GM20431 (cell line): Measurements from ENCODE around the gene AP2A2.
"Not testable (repeated sequence)": the region's sequence is repeated elsewhere in the genome, so short reads cannot be mapped to it uniquely, and the experiment has no call there.

ENCODE experiments used
- in situ Hi-C: fragments of 300-500 bp; cut with MseI, MboI; formaldehyde crosslinking; loops from one replicate; pipeline ENCODE4 v1.15.0; 2020; ENCODE audit warnings: low sequenced_read_pairs; ENCODE audit not compliant: unreplicated experiment

The AP2A2 gene

DNA sequence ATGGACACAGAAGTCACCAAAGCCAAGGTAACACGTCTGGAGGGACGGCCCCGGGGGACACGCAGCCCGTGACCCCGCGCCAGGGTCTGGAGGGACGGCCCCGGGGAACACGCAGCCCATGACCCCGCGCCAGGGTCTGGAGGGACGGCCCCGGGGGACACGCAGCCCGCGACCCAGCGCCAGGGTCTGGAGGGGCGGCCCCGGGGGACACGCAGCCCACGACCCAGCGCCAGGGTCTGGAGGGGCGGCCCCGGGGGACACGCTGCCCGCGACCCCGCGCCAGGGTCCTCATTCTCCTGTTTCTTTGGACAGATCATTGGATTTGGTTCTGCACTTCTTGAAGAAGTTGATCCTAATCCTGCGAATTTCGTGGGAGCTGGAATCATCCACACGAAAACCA is 83.7 kb downstream of the AP2A2 start:
- in situ Hi-C loops: no loop called here

DNA sequence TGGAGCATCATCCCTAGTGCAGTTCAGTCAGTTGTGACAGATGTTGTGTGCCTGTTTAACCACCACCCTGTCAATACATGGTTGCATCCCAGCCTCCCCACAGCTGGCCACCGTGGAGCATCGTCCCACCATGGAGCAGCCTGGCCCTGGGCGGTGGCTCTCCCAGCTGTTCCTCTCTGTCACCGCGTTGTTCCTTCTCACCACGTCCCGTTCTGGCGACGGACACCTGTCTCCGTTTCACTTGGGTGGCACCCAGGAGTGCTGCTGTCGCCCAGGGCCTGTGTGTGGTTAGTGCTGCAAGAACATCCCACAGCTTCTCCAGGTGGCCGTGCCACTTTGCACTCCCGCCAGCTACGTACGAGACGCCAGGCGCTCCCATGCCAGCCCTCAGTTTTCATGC is 84.3 kb downstream of the AP2A2 start:
- in situ Hi-C loops: no loop called here

- in situ Hi-C loops: no loop called here
Observed at GRCh38 chr11:1010551-1011319, 85.1 kb downstream of the AP2A2 start.

DNA sequence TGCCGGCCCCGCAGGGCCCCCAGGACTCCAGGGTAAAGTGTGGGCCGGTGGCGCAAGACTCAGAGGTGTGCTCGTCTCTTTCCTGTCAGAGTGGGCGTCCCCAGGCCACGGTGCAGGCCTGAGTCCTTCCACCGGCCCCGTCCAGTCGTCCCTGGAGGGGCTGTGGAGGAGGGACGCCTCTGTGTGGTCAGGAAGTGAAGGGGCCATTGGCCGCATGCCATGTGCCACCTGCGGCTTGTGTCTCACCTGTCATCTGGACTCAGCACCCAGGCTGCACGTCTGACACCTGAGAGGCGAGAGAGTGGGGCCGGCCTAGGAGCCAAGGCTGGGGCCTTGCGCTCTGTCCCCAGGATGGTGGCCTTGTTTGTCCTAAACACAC is 85.6 kb downstream of the AP2A2 start:
- in situ Hi-C loops: no loop called here

DNA sequence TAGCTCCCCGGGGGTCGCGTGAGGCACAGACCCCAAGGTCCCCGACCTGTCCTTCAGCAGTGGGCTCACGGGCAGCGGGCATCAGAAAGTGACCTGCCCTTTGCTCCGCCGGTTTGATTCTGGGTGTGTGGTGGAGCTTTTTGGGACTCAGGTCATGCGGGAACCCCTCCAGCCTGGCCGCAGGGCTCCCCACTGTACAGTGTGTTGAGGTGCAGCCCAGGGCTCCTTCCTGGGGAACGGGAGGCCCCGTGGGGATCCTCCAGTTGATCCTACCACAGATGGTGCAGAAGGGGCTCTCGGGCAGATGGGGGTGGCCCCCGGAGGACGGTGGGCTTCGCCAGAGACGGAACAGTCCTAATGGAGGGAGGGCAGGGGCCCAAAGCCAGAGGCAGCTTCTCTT is 86.6 kb downstream of the AP2A2 start:
- in situ Hi-C loops: no loop called here

DNA sequence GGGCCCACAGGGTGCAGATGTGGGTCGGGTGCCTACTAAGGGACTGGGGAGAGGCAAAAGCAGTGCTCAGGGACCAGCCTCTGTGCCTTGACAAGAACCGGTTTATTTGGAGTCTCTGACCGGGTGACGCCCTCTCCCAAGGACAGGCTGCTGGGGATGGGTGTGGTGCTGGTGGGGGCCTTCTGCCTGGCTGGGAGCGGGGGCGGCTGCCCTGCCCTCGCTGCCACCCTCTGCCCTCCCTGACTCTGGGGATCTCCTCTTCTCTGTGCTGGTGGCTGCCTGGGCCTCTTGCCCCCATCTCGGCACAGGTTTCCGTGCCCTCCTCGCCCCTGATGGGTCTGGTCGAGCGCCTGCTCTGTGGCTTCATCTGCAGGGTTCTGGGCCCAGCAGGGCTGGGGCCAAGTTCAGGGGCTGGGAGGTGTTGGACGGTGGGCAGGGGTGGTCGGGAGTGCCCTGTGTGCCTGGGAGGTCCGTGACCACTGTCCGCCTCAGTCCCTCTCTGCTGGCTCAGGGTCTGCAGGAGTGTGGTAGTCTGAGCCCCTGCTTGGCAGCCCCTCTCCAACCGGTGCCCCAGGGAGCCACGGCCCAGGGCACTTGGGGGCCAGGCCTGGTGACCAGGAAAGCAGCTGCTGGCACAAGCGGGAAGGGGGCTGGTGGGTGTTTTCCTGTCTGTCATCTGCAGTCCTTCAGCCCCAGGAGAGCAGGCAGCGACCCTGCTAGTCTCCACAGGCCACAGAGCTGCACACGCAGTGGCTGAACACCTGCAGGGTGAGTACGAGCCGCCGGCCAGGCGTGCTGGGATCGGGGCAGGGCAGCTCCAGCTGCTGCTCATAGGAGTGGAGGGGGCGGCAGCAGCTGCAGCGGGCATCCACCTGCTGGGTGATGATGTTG is 87.3 kb downstream of the AP2A2 start:
- in situ Hi-C loops: no loop called here

- in situ Hi-C loops: no loop called here
Observed at GRCh38 chr11:1013631-1013935, 87.9 kb downstream of the AP2A2 start.

GRCh38 chr11:1014276-1014675 is 88.6 kb downstream of the AP2A2 start:
- in situ Hi-C loops: no loop called here

DNA sequence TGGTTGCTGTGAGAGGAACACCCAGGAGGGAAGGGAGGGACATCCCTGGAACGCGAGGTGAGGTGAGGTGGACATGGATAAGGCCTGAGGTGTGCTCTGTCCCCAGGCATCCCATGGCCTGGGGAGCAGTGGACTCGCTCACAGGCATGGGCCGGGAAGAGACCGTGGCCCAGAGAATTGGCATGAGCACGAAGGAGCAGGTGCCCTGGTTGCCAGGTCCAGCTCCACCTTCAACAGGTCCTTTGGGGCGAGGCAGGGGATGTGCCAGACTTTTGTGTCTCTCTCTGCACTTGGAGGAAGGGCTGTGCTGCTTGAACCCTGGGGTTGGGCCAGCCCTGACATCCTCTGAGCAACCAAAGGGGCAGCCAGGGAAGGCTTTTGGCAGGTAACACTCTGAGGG is 89.4 kb downstream of the AP2A2 start:
- in situ Hi-C loops: no loop called here

DNA sequence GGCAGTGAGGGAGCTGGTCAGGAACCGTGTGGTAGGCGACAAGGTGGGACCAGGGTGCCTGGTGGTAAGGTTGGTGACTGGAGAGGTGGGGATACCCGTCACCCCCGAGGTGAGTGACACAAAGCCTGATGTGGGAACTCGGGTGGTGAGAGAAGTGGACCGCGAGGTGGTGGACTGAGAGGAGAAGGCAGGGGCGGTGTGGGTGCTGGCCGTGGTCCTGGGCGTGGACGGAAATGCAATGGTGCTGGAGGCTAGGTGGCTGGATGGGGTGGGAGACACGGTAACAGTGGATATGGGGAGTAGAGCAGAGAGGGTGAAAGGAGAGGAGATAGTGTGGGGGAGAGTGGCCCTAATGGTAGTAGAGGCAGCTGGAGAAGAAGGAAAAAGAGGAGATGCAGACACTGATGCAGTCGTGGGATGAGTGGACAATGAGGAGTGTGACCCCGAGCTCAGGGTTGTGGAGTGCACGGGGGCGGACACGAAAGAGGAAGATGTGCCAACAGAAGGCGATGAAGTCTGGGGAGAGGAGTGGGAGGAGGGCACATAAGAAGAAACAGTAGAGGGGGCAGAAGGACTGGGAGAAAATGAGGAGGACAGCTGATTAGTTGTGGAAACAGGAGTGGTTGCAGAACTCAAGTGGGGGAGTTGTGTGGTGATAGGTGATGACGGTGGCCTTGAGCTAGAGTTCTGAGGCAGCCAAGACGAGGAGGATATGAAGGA is 90.3 kb downstream of the AP2A2 start:
- in situ Hi-C loops: no loop called here

DNA sequence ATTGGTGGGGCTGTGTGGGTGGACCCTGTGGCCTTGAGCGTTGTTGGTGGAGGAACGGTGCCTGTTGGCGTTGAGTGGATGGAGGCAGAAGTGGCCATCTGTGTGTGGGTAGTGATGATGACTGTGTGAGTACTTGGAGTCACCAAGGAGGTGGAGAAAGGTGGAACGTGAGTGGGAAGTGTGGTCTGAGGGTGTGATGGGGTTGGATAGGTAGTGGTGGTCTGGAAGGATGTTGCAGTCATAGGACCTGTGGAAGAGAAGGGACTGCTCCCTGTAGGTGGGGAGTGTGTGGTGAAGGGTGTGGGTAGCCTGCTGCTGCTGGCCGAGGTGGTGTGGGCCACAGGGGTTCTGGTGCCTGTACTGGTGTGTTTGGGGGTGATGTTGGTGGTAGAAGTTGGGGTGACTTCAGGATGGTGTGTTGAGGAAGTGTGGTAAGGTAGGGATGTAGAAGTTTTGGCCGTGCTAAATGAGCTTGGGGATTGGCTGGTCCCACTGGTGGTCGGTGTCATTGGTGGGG is 91.0 kb downstream of the AP2A2 start:
- in situ Hi-C loops: not testable (repeated sequence)

GRCh38 chr11:1017269-1018005 is 91.8 kb downstream of the AP2A2 start:
- in situ Hi-C loops: no loop called here

- in situ Hi-C loops: no loop called here
Observed at GRCh38 chr11:1018091-1018490, 92.4 kb downstream of the AP2A2 start.

- in situ Hi-C loops: no loop called here
Observed at GRCh38 chr11:1019321-1019910, 93.7 kb downstream of the AP2A2 start.

- in situ Hi-C loops: no loop called here
Observed at GRCh38 chr11:1020211-1020905, 94.7 kb downstream of the AP2A2 start.

DNA sequence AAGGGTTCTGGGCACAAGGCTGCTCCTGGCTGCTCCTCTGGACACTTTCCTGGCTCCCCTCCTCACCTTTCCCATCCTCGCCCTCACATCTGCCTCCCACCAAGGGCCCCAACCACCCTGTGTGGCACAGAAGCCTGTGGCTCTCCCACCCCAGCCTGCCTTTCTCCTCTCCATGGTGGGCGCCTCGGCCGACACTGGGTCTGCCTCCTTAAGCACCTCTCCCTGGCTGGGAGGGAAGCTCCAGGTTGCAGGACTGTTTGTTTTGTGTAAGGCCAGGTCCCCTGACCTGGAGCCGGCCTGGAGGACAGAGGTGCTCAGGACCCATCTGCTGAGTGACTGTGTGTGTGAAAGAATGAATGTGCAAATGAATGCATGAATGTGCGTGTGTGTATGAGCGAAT is 96.7 kb downstream of the AP2A2 start:
- in situ Hi-C loops: no loop called here

GRCh38 chr11:1022908-1023810 is 97.5 kb downstream of the AP2A2 start:
- in situ Hi-C loops: no loop called here
